SK-N-SH (cell line): Measurements from ENCODE around the gene INS. TPM values are rescaled to one million over a fixed set of nuclear protein-coding genes. Genes with fewer than 3 reads are reported as not detected.

ENCODE experiments used
- CTCF ChIA-PET: fragments of 300-600, 350-600 bp; formaldehyde crosslinking; extraction: SDS; loops from one replicate; lab custom pipeline; 2021; lab: Yijun Ruan, JAX
- POLR2A ChIA-PET: fragments of 350-600 bp; sonication (Branson Sonifier 250); formaldehyde crosslinking; extraction: SDS; loops from one replicate; lab custom pipeline; 2020; ENCODE audit warnings: antibody characterized with exemption, inconsistent platforms; lab: Yijun Ruan, JAX
- DNase-seq: peaks from one replicate; pipeline ENCODE4 v3.0.0; 2012
- H2AFZ ChIP-seq: fragments of 200-600 bp; sonication (generic); 2 replicates; pipeline ENCODE4 v1.8.1; 2016; ENCODE audit warnings: antibody characterized with exemption, mild to moderate bottlenecking, low read depth
- H3F3A ChIP-seq: fragments of 200-600 bp; sonication (generic); replicated peaks from 2 replicates; pipeline ENCODE3; 2016; ENCODE audit warnings: antibody characterized with exemption, mild to moderate bottlenecking; ENCODE audit not compliant: insufficient read depth
- H3K27ac ChIP-seq, 2 experiments: fragments of 200-500 bp in 1 of 2; fragments of 200-600 bp in 1 of 2; sonication (Bioruptor generic) in 1 of 2; sonication (generic), shearing (Covaris generic) in 1 of 2; 2 replicates each; pipeline versions ENCODE4 v1.5.1 to v1.6.1; 2014 to 2016; ENCODE audit warnings: low read depth in 2 of 2, inconsistent platforms in 1 of 2, low read length in 1 of 2, mild to moderate bottlenecking in 1 of 2, mixed read lengths in 1 of 2
- H3K27me3 ChIP-seq: fragments of 200-600 bp; sonication (generic), shearing (Covaris generic); 2 replicates; pipeline ENCODE4 v1.6.1; 2016; ENCODE audit warnings: mixed run types; ENCODE audit not compliant: insufficient read depth
- H3K36me3 ChIP-seq, 2 experiments: fragments of 200-500 bp in 1 of 2; fragments of 200-600 bp in 1 of 2; sonication (Bioruptor generic) in 1 of 2; sonication (generic) in 1 of 2; replicated peaks in 1 of 2; 2 replicates each; pipeline versions ENCODE3 to v1.5.1; 2014 to 2016; ENCODE audit warnings: low read length in 1 of 2, mild to moderate bottlenecking in 1 of 2; ENCODE audit not compliant: insufficient read depth in 2 of 2, control insufficient read depth in 1 of 2
- H3K4me1 ChIP-seq, 2 experiments: fragments of 200-500 bp in 1 of 2; fragments of 200-600 bp in 1 of 2; sonication (Bioruptor generic) in 1 of 2; sonication (generic), shearing (Covaris generic) in 1 of 2; 2 replicates each; pipeline versions ENCODE4 v1.5.1 to v1.6.1; 2014 to 2016; ENCODE audit warnings: low read depth in 1 of 2, low read length in 1 of 2, mixed run types in 1 of 2; ENCODE audit not compliant: insufficient read depth in 2 of 2, control insufficient read depth in 1 of 2
- H3K4me2 ChIP-seq: fragments of 200-600 bp; sonication (generic), shearing (Covaris generic); 2 replicates; pipeline ENCODE4 v1.6.1; 2017; ENCODE audit warnings: mixed run types
- H3K4me3 ChIP-seq, 2 experiments: fragments of 200-500 bp in 1 of 2; fragments of 200-600 bp in 1 of 2; sonication (Bioruptor generic) in 1 of 2; sonication (generic), shearing (Covaris generic) in 1 of 2; 2 replicates each; pipeline versions ENCODE4 v1.5.1 to v1.8.1; 2014 to 2016; ENCODE audit warnings: low read depth in 2 of 2, inconsistent platforms in 1 of 2, low read length in 1 of 2, mild to moderate bottlenecking in 1 of 2, mixed read lengths in 1 of 2, moderate library complexity in 1 of 2
- H3K79me2 ChIP-seq: fragments of 200-600 bp; sonication (generic); 2 replicates; pipeline ENCODE4 v1.8.1; 2017; ENCODE audit warnings: mild to moderate bottlenecking; ENCODE audit not compliant: insufficient read depth
- H3K9ac ChIP-seq: fragments of 200-600 bp; sonication (generic); 2 replicates; pipeline ENCODE4 v1.6.1; 2017; ENCODE audit warnings: mixed run types
- H3K9me2 ChIP-seq: fragments of 200-600 bp; sonication (generic); 2 replicates; pipeline ENCODE4 v1.6.1; 2017; ENCODE audit warnings: mixed run types
- H3K9me3 ChIP-seq: fragments of 200-600 bp; sonication (generic); 2 replicates; pipeline ENCODE4 v1.6.1; 2017; ENCODE audit warnings: mixed run types, mild to moderate bottlenecking, moderate library complexity
- H4K20me1 ChIP-seq: fragments of 200-600 bp; sonication (generic); 2 replicates; pipeline ENCODE4 v1.6.1; 2017; ENCODE audit warnings: mild to moderate bottlenecking, mixed run types; ENCODE audit not compliant: insufficient read depth
- CHD2 ChIP-seq: fragments of 150-350 bp; IDR thresholded peaks from 2 replicates; pipeline ENCODE4 v1.6.1; 2018; ENCODE audit warnings: low read length; ENCODE audit not compliant: partially characterized antibody
- EZH2phosphoT487 ChIP-seq: fragments of 200-600 bp; sonication (generic); IDR thresholded peaks from 2 replicates; pipeline ENCODE4 v1.6.1; 2017; ENCODE audit warnings: low read depth, mixed run types, mild to moderate bottlenecking, antibody characterized with exemption, moderate library complexity, borderline replicate concordance
- GABPA ChIP-seq: IDR thresholded peaks from 2 replicates; pipeline ENCODE4 v1.4.0; 2012; ENCODE audit warnings: low read depth, mild to moderate bottlenecking
- IRF3 ChIP-seq: fragments of 150-350 bp; IDR thresholded peaks from 2 replicates; pipeline ENCODE4 v1.6.1; 2016; ENCODE audit warnings: mild to moderate bottlenecking, low read depth, low read length
- JUND ChIP-seq: IDR thresholded peaks from 2 replicates; pipeline ENCODE4 v1.4.0; 2012
- MAX ChIP-seq: IDR thresholded peaks from 2 replicates; pipeline ENCODE4 v1.4.0; 2012; ENCODE audit warnings: low read depth
- NFIC ChIP-seq: IDR thresholded peaks from 2 replicates; pipeline ENCODE4 v1.4.0; 2012; ENCODE audit warnings: borderline replicate concordance
- NRF1 ChIP-seq: IDR thresholded peaks from 2 replicates; pipeline ENCODE4 v1.6.1; 2012; ENCODE audit warnings: low read depth, mild to moderate bottlenecking, low read length
- RAD21 ChIP-seq: IDR thresholded peaks from 2 replicates; pipeline ENCODE4 v1.6.1; 2012; ENCODE audit warnings: mild to moderate bottlenecking, low read length
- REST ChIP-seq: IDR thresholded peaks from 2 replicates; pipeline ENCODE4 v1.6.1; 2012; ENCODE audit warnings: mild to moderate bottlenecking, low read depth, low read length, moderate library complexity
- RXRA ChIP-seq: IDR thresholded peaks from 2 replicates; pipeline ENCODE4 v1.4.0; 2012; ENCODE audit warnings: low read depth, mild to moderate bottlenecking, borderline replicate concordance
- USF1 ChIP-seq: IDR thresholded peaks from 2 replicates; pipeline ENCODE4 v1.4.0; 2012; ENCODE audit warnings: low read depth, borderline replicate concordance
- WGBS: methylation state at CpG from one replicate; pipeline ENCODE4 v1.1.6; 2017; ENCODE audit warnings: low lambda C conversion rate; 5-methylcytosine and 5-hydroxymethylcytosine counted together
- polyA plus RNA-seq, 3 experiments: library from polyadenylated mRNA; depleted of rRNA; stranded (reverse); fragments of >200 nt; gene quantifications; 2 replicates each; pipeline ENCODE4 v1.2.3, GENCODE V29; 2012

The INS gene
- polyA plus RNA-seq, 1 of the 3 experiments (the other 2 are of a cell fraction): not detected

- CTCF ChIA-PET: interaction anchor here (0.7 to 7.9 kb wide), 9 partner anchors 8 to 332 kb away, joined by 3 to 143 read pairs (median 19); no protein-coding TSS in a partner anchor
- no peak overlapping the region for H3K4me2 ChIP-seq
- peak; percentile 19 for DNase-seq
Observed at GRCh38 chr11:2199466-2200341, 38.7 kb upstream of the INS start.

More at GRCh38 chr11:2199466-2200341, 38.7 kb upstream of the INS start:
- Histone ChIP-seq H3F3A (no peaks in the 10 kb centered on the region), H2AFZ (no peak overlapping the region), H3K79me2 (no peaks in the 10 kb centered on the region), H3K36me3 (no peaks in the 10 kb centered on the region), H3K9ac (no peak overlapping the region), H4K20me1 (no peaks in the 10 kb centered on the region), H3K27ac (no peak overlapping the region), H3K4me1 (peaks cover 0 to 4% of the 10 kb centered on the region in 2 experiments; a peak in 1 of 4 replicates), H3K4me3 (no peak overlapping the region), H3K9me3 (no peaks in the 10 kb centered on the region), H3K9me2 (no peaks in the 10 kb centered on the region), H3K27me3 (no peaks in the 10 kb centered on the region)
- 59% methylated on average over 6 of the region's 22 CpGs for WGBS
- no peak for TF ChIP-seq NFIC
- no peak for TF ChIP-seq REST
- no peak for TF ChIP-seq RXRA
- no peak for TF ChIP-seq IRF3
- no peak for TF ChIP-seq GABPA
- no peak for TF ChIP-seq MAX
- no peak for TF ChIP-seq RAD21
- no peak for TF ChIP-seq CHD2
- no peak for TF ChIP-seq USF1
- TF ChIP-seq EZH2phosphoT487: no peak
- no peak for TF ChIP-seq NRF1
- no peak for TF ChIP-seq JUND
- POLR2A ChIA-PET: no interaction called here
